HG03520 (cell line): ENCODE results near the gene SDK1.

ENCODE experiments used
- ATAC-seq: cut with Tn5 transposase; IDR thresholded peaks from one replicate; pipeline ENCODE4 v1.9.1; 2021; ENCODE audit warnings: mild to moderate bottlenecking, moderate library complexity; ENCODE audit not compliant: unreplicated experiment

Gene SDK1

GRCh38 chr7:4028221-4028620 is 727.2 kb downstream of the SDK1 start:
- no peak for ATAC-seq

DNA sequence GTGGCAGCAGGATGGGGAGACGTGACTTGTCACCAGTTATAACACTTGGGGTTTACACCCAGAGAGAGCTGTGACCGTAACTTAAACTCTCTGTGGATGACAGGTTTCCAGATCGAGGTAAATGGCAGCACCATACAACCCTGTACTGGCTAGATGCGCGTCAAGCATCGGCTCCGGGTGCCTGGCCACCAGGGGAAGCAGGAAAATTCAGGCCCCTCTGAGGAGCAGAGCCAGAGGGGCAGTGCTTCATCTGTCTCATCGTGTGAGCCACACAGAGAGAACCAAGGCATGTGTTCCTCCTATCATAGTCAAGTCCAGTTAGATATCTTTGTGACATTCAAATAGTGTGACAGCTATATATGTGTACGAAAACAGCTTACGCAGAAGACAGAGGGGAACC is 728.9 kb downstream of the SDK1 start:
- no peak for ATAC-seq

- no peak for ATAC-seq
Observed at GRCh38 chr7:4030346-4030950, 729.4 kb downstream of the SDK1 start.

GRCh38 chr7:4033996-4034395 is 732.9 kb downstream of the SDK1 start:
- ATAC-seq: no peak

DNA sequence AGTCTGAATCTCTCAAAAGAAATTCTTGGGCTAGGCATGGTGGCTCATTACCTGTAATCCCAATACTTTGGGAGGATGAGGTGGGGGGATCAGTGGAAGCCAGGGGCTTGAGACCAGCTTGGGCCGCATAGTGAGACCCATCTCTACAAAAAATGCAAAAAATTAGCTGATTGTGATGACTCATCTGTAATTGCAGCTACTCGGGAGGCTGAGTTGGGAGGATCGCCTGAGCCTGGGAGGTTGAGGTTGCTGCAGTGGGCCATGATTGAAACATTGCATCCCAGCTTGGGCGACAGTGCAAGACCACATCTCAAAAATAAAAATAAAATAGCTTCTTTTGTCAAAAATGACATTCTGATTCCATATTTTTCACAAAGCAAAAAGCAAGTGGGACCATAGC is 736.3 kb downstream of the SDK1 start:
- no peak for ATAC-seq

DNA sequence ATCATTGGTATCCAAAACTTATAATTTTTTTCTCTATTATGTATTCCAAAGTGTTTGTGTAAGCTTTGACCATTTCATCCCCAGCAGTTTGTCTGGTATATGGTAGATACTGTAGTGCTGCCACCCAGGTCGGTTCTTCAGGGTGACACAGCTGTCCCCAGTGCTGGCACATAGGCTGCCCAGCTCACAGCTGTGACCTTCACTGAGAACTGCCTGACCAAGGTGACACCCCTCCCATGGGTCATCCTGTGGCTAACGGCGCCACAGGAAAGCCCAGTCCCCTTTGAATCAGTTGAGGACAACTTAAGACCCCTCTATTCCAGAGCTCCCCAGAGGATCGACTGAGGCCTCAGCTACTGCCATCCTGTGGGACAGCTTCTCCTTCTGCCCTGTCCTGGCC is 736.8 kb downstream of the SDK1 start:
- no peak for ATAC-seq

- ATAC-seq: no peak
Observed at GRCh38 chr7:4040109-4040928, 739.3 kb downstream of the SDK1 start.

- no peak for ATAC-seq
Observed at GRCh38 chr7:4042402-4043045, 741.5 kb downstream of the SDK1 start.

GRCh38 chr7:4043988-4044387 is 742.9 kb downstream of the SDK1 start:
- ATAC-seq: no peak

DNA sequence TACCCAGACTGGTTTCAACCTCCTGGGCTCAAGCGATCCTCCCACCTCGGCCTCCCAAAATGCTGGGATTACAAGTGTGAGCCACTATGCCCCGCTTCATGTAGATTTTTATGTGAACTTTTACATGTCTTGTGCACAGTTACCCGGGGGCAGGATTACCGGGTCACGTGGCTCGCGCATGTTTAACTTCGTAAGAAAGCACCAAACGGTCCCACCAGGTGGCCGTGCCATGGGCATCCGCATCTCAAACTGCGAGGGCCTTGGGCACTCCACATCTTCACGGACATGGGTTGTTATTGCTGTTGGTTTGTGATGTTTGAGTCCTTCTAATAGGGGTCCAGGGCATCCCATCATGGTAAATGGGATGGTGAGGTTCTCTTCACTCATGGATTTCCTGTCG is 744.4 kb downstream of the SDK1 start:
- no peak for ATAC-seq

DNA sequence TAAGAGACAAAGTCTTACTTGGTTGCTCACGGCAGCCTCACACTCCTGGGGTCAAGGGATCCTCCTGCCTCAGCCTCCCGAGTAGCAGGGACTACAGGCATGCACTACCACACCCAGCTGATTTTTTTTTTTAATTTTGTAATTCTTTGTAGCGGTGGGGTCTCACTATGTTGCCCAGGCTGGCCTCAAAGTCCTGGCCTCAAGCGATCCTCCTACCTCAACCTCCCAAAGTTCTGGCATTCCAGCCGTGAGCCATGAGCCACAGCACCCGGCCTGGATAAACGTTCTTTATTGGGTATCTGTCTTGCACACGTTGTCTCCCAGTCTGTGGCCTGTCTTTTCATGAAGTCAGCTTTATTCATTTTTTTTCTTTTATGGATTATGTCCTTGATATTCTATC is 744.9 kb downstream of the SDK1 start:
- ATAC-seq: no peak

DNA sequence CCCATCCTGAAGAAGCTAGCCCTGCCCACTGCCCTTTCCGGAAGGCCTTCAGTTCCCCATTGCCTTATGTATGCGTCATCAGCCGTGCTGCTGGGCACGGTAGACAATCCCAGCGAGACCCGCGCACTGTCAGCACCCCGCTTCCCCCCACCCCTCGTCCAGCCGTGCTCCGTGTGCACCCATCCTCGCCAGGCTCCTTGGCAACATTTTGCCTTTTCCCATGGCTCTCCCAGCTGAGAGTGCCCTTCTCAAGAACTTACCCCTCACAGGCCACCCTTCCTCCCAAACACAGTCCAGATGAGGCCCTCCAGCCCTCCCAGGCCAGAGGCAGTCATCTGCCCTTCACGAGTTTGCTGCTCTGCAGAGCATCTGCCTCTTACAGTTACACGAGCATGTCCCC is 747.3 kb downstream of the SDK1 start:
- ATAC-seq: no peak

- no peak for ATAC-seq
Observed at GRCh38 chr7:4049202-4049601, 748.1 kb downstream of the SDK1 start.

DNA sequence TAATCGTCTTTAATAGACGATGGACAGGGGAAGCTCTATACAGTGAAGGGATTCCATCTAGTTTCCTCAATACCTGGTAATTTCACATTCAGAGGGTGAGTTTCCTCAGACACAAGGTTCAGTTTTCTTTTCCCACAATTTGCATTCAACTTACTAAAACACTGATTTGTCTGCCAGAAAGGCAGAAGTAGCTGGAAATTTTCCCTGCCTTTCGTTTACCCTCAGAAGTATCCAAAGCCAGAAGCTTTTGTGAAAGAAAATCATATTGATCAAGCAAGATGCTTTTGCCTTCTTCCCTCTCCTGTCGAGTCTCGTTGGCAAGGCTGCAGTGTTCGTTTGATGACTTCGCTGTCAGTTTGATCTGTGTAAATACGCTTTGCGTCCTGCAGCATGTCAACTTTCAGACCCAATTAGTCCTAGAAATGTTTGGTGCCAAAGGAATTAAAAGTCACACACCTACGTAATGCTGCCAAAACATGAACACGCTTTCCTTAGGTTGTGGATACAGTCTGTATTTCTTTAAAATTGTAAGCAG is 749.1 kb downstream of the SDK1 start:
- no peak for ATAC-seq

DNA sequence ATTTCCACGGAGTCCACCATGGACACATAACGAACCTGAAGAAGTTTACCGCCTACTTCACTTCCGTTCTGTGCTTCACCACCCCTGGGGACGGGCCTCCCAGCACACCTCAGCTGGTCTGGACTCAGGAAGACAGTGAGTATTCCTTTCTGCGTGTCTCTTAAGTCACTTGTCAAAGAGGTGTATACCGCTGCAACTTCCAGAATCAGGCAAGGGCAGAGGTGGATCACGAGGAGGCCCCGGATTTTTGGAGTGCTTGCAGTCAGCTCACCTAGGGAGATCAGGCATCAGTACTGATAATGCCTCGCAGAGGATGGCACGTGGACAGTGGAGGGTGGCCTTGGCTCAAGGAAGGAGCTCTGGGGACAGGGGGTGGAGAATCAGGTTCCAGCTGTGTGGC is 750.6 kb downstream of the SDK1 start:
- no peak for ATAC-seq

- ATAC-seq: no peak
Observed at GRCh38 chr7:4052130-4052529, 751.1 kb downstream of the SDK1 start.

DNA sequence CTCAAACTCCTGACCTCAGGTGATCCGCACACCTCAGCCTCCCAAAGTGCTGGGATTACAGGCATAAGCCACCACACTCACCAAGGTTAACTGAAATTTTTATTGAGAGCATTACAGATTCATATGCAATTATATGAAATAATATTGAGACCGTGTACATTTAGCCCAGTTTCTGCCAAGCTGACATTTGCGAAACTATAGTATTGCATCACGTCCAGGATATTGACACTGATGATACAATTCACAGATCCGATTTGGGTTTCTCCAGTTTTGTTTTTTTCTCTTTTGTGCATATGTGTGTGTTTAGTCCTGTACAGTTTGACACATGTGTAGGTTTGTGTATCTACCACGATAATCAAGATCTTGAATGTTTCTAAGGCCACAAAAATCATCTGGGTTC is 753.1 kb downstream of the SDK1 start:
- no peak for ATAC-seq

GRCh38 chr7:4056552-4057288 is 755.7 kb downstream of the SDK1 start:
- ATAC-seq: no peak

GRCh38 chr7:4057289-4057616 is 756.2 kb downstream of the SDK1 start:
- ATAC-seq: no peak

- no peak for ATAC-seq
Observed at GRCh38 chr7:4058158-4058557, 757.1 kb downstream of the SDK1 start.

DNA sequence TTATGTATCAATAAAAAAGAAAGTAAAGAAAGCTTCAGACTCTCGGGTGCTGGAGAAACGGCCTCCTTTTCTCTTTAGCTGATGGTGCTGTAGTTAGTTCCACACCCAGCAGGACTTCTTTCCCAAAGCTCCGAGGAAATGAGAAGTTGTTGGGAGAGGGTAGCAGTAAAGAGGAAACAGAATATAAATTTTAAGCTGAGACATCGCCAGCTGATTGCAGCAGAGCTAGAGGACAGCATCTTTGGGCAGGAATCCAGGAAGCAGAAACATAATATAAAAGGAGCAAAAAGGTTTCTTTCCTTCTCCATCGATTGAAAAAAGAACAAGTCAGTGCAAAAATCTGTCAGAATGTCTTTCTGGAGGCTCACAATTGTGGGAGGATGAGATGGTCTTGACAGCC is 764.1 kb downstream of the SDK1 start:
- ATAC-seq: no peak
